Fibroblast of upper back skin (primary cell): ENCODE measurements around the gene CCDC13.
A peak's percentile ranks its signal among the peaks of the same experiment; 100 is the strongest.
"Not testable (repeated sequence)": the region's sequence is repeated elsewhere in the genome, so short reads cannot be mapped to it uniquely, and the experiment has no call there.

ENCODE experiments used
- DNase-seq: peaks from one replicate; pipeline ENCODE4 v3.0.0-alpha.2; 2013

The CCDC13 gene

GRCh38 chr3:42772670-42773408 is at the start of gene CCDC13:
TSS of gene CCDC13 (minus strand) at chr3:42773253. CDS start at chr3:42758345, 14,908 bp downstream.
- peak; percentile 84 for DNase-seq

GRCh38 chr3:42822828-42823227 is 49.8 kb upstream of the CCDC13 start:
- no peak for DNase-seq

GRCh38 chr3:42820746-42821051 is 47.6 kb upstream of the CCDC13 start:
- DNase-seq = no peak

- DNase-seq = no peak
These were observed 46.4 kb upstream of the CCDC13 start for GRCh38 chr3:42819351-42819965.

GRCh38 chr3:42815826-42816225 is 42.8 kb upstream of the CCDC13 start:
- DNase-seq = no peak

GRCh38 chr3:42814914-42815507 is 42.0 kb upstream of the CCDC13 start:
- DNase-seq = no peak

- no peak for DNase-seq
These were observed 41.2 kb upstream of the CCDC13 start for GRCh38 chr3:42814246-42814645.

- DNase-seq = not testable (repeated sequence)
These were observed 38.2 kb upstream of the CCDC13 start for GRCh38 chr3:42811118-42811883.

- not testable (repeated sequence) for DNase-seq
These were observed 37.7 kb upstream of the CCDC13 start for GRCh38 chr3:42810706-42811105.

GRCh38 chr3:42809202-42809601 is 36.1 kb upstream of the CCDC13 start, which contains the start of gene ACKR2:
TSS of gene ACKR2 (plus strand) at chr3:42809445. CDS start at chr3:42864503, 55,058 bp downstream.
- DNase-seq = no peak

- DNase-seq = no peak
These were observed 34.9 kb upstream of the CCDC13 start for GRCh38 chr3:42807929-42808328.

- no peak for DNase-seq
These were observed 32.2 kb upstream of the CCDC13 start for GRCh38 chr3:42805141-42805821.

GRCh38 chr3:42804831-42805132 is 31.7 kb upstream of the CCDC13 start:
- no peak for DNase-seq

- peak; percentile 94 for DNase-seq
These were observed 31.2 kb upstream of the CCDC13 start, which contains the start of gene HIGD1A for GRCh38 chr3:42804106-42804830. TSS of gene HIGD1A (minus strand) at chr3:42804490. CDS start at chr3:42794253, 10,237 bp downstream.

GRCh38 chr3:42803414-42804105 is 30.5 kb upstream of the CCDC13 start:
- no peak for DNase-seq

- no peak for DNase-seq
These were observed 29.9 kb upstream of the CCDC13 start for GRCh38 chr3:42802876-42803413.

GRCh38 chr3:42801784-42802183 is 28.7 kb upstream of the CCDC13 start:
- no peak for DNase-seq

- no peak for DNase-seq
These were observed 28.1 kb upstream of the CCDC13 start for GRCh38 chr3:42801048-42801620.

- DNase-seq = no peak
These were observed 27.2 kb upstream of the CCDC13 start for GRCh38 chr3:42800251-42800650.

- no peak for DNase-seq
These were observed 26.3 kb upstream of the CCDC13 start for GRCh38 chr3:42799376-42799775.

GRCh38 chr3:42796332-42796885 is 23.4 kb upstream of the CCDC13 start:
- DNase-seq = no peak
